ENCODE data around the gene BEND3.
"Not testable (repeated sequence)": the region's sequence is repeated elsewhere in the genome, so short reads cannot be mapped to it uniquely, and the experiment has no call there.

BEND3 gene

GRCh38 chr6:107114926-107115694, at the start of gene BEND3:
Gene BEND3, minus strand, starts transcription at chr6:107115515. Its CDS starts 16,230 bp downstream, at chr6:107099285.
- peak in 1 of 2 experiments; percentile 58 for DNase-seq

DNA sequence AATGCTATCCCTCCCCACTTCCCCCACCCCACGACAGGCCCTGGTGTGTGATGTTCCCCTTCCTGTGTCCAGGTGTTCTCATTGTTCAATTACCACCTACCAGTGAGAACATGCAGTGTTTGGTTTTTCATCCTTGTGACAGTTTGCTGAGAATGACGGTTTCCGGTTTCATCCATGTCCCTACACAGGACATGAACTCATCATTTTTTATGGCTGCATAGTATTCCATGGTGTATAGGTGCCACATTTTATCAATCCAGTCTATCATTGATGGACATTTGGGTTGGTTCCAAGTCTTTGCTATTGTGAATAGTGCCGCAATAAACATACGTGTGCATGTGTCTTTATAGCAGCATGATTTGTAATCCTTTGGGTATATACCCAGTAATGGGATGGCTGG, 49.0 kb upstream of the BEND3 start:
- DNase-seq: not testable (repeated sequence)

DNA sequence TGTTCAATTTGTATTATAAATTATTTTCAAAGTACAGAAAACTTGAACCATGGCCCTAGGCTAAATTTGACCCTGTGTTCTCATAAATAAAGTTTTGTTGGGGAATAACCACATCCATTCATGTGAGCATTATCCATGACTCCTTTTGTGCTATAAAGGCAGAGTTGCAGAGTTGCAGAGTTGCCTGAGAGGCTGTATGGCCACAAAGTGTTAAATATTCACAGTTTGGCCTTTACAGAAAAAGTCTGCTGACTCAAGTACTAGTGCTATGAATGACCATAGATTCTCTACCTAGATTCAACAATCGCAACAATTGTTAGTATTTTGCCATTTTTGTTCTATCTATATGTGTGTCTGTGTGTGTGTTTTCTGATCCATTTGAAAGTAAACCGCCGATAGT, 46.2 kb upstream of the BEND3 start:
- DNase-seq: no peak

DNA sequence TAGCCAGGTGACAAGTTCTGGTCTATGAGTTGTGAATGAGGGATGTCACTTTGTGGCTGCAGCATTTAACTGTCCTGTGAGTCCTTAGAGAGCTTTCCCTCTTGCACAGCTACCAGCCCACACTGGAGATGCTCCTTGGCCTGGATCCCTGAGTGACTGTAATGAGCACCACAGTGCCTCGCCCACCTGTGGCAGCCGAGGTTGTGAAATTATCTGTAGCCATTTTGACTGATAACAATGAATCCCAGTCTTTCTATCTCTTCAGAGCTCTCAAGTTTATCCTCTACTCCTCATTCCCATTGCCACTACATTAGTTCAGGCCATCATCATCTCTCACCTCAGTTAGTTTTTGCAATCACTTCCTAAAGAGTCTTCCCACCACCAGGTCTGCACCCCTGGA, 41.3 kb upstream of the BEND3 start:
- no peak for DNase-seq

DNA sequence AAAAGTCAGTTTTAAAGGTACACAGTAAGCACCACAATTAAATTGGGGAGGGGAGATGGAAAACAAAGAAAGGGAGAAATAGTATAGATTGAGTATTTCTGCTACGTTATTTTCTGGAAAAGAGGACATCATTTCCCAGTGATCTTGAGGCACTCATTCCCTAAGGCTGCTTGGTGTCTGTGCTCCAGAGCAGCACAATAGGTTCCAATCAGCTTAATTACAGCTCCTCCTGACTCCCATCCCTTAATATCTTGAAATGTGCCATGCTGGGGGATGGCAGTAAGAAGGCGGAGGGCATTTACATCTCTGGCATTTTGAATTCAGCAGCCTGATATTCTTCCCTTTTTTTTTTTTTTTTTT, 39.5 kb upstream of the BEND3 start:
- DNase-seq: no peak

DNA sequence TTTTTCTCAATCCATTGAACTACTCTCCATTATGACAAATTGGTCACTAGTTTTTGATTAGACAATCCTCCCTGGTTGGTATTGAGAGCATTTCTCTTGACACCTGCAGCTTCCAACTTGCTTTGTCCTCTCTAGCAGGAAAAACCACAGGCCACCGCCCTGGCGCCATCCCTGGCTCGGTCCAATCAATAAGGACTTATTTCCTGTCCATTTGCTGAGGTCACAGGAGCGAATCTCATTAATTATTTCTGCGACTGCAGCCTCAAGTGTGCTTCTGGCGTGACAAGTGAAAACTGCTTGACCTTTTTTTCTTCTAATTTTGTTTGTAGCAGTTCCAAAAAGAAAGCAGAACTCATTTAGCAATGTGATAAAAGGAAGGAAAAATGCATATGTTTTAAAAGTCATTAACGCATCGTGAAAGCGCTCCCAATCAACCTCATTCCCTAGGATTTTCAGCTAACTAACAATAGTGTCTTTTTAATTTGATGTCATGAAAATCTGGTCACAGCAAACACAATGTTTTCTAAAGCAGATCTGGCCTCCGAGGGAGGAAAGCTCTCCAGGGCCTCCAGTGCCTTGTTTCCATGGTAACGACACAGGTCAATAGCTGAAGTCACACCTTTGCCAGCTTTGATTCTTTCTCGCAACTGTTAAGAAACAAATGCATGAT, 39.0 kb upstream of the BEND3 start:
- peak in 1 of 2 experiments; percentile 22 for DNase-seq

DNA sequence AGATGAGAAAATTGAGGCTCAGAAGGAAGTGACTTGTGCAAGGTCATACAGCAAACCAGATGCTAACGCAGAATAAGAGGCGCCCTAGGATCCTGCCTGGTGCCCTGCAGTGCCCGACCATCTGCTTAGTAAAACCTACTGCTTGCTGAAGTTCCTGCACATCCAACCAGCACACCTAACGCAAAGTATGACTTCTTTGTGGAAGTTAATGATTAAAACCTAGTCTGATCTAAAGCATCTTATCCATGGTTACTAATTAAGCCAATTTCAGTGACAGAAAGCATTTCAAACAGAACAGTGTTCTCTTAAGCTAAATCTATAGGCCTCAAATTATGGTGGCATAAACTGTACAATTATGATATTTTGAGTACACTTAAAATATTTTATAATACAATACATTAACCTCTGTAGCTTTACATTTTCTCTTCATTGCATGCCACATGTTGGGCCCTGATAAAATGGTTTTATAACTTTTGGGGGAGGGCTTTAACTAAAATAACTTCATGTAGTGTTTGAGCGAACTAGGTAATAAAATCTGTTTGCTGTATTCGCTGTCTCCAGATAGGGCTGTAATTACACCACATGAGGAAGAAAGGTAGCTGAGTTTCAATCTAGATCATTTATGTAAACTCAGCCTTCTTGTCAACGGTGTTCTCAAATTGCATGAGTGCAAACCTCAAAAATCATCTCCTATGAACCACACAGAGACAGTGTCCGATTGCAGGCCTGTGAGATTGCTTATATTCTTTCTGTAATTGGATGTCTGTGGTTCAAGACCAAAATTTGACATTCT, 37.5 kb upstream of the BEND3 start:
- no peak for DNase-seq

- DNase-seq: no peak
Observed at GRCh38 chr6:107144666-107145065, 29.4 kb upstream of the BEND3 start.

DNA sequence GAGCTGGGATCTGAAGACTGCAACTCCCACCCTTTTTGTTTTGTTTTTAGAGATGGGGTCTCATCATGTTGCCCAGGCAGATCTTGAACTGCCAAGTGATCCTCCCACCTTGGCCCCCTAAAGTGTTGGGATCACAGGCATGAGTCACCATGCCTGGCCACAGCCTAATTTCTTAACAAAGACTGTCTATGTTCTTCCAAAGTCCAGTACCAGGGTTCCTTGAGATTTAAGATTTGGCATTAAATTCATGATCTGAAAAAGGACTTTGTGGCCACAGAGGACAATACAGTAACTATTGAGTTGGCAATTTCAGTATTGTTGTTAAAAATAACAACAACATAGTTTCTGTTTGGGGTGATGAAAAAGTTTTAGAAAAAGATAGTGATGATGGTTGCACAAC, 28.7 kb upstream of the BEND3 start:
- no peak for DNase-seq

DNA sequence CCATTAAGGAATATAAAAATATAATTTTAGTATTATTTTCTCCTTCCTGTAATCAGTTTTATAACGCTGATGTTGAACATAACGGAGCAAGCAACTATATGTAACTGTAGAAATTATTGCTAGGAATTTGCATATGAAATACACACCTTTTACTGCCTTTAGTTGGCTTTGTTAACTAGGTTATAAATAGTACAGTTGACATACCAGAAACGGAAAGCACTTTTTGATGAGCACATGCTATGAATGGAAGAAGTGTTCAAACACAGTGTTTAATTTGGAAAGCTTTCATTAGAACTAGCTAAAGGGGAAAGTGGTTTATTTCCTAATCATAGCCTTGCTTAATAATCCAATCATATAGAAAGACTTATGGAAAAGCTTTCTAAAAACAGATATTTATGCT, 25.3 kb upstream of the BEND3 start:
- no peak for DNase-seq

DNA sequence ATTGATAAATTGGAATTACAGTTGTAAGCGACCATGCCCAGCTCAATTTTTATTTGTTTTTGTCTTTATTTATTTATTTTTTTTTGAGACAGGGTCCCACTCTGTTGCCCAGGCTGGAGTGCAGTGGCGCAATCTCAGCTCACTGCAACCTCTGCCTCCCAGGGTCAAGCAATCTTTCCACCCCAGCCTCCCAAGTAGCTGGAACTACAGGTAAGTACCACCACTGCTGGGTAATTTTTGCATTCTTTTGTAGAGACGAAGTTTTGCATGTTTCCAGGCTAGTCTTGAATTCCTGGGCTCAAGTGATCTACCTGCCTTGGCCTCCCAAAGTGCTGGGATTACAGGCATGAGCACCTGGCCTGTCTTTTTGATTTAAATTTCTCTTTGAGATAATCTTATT, 21.0 kb upstream of the BEND3 start:
- DNase-seq: not testable (repeated sequence)

DNA sequence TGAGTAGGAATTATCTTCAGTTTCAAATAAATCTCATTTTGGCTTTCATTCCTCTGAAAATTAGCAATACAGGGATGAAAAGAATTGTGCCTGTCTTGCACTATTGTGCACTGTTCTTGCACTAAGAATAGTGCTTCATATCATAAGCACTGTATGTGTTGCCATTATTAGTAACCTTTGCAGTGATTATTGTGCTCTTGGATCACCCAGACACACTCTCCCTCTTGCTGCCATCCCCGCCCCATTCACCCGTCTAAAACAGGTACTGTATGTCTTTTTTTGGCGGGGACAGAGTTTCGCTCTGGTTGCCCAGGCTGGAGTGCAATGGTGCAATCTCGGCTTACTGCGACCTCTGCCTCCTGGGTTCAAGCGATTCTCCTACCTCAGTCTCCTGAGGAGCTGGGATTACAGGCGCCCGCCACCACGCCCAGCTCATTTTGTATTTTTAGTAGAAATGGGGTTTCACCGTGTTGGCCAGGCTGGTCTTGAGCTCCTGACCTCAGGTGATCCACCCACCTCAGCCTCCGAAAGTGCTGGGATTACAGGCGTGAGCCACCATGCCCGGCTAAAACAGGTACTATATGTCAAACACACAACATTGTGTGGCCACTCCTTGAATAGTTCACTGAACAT, 19.8 kb upstream of the BEND3 start:
- DNase-seq: not testable (repeated sequence)

GRCh38 chr6:107132330-107132954, 17.1 kb upstream of the BEND3 start:
- DNase-seq: peak; percentile 21 to 29

DNA sequence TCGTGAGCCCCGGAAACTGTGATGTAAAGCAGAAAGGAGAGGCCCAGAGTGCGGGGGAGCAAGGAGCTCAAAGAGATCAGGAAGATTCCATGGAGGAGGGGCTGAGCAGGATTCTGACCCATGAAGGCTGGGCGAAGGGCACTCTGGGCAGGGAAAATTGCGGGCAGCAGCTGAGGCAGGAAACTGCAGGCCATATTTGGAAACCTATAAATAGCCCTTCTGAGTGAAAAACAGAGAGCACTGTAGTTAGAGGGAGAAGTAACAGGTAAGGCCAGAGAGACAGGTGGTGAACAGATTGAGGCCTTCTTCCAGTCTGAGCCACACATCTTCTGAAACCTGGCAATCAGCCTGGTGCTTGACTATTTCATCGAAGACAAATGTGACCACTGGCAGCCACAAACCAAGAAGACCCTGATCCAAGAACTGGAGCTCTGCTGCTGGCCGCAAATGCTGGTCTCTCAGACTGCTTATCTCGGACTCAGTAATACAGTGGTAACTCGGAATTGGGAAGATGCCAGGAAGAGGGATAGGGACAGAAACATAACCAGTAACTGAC, 14.1 kb upstream of the BEND3 start:
- DNase-seq: peak in 1 of 2 experiments; percentile 14

GRCh38 chr6:107128577-107128976, 13.3 kb upstream of the BEND3 start:
- no peak for DNase-seq

- DNase-seq: no peak
Observed at GRCh38 chr6:107128175-107128574, 12.9 kb upstream of the BEND3 start.

DNA sequence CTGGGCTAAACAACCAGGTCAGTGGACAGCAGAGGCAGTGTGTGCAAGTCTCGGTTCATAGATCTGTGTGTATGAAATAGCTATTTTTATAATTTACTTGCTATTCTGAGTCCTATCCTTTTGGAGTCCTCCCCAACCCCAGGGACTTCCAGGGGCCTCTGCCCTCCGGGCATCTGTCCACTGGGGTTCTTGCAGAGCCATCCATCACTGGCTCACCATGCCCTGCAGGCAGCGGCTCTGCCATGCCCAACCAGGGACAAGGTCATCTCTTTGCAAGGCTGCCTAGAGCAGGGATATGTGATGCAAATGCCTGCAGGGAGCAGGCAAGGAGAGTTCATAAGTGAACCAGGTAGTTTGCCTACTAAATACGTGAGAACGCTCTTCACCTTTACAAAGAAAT, 10.5 kb upstream of the BEND3 start:
- DNase-seq: no peak

DNA sequence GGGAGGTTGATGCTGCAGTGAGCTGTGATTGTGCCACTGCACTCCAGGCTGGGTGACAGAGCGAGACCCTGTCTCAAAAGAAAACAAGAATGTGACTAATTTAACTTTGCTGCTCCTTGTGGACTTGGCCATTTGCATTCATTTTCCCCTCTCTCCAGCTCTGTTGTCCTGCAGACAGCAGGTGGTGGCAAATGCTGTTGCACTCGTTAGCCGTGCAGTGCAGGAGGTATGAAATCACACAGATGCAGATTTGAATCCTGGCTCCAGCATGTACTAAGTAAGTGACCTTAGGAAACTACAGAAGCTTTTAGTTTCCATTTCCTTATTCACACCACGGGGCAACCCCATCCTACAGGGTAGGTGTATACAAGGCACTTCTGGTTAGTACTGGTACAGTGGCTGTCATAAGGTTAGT, 9.6 kb upstream of the BEND3 start:
- peak in 1 of 2 experiments; percentile 12 for DNase-seq

GRCh38 chr6:107123501-107123900, 8.2 kb upstream of the BEND3 start:
- DNase-seq: no peak

- no peak for DNase-seq
Observed at GRCh38 chr6:107122748-107123147, 7.4 kb upstream of the BEND3 start.

GRCh38 chr6:107121964-107122495, 6.7 kb upstream of the BEND3 start:
- DNase-seq: peak in 1 of 2 experiments; percentile 27

DNA sequence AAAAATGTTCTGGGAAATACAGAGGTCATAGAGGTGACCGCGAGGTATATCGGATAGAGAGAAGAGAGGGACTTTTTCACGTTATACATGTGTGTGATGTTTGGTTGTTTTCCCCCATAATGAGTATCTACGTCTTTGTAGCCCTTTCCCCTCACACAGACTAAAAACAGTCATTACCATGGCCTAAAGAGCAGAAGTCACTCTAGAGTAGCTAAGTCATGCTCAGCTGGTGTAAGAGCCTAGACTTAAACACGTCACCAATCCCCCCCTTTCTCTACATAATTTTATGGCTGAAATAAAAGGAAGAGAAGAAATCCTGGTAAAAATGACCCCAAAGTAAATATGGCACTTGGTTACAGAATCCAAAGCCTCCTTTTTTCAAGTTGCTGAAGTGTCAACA, 6.0 kb upstream of the BEND3 start:
- no peak for DNase-seq

All from NCI-H524 (cell line).